ENCODE measurements around the gene CZIB. TPM values are rescaled to one million over a fixed set of nuclear protein-coding genes. Genes with fewer than 3 reads are reported as not detected.
A peak's percentile ranks its signal among the peaks of the same experiment; 100 is the strongest.

The CZIB gene
- total and polyA plus RNA-seq, 2 of the 13 experiments (the other 11 are each of a cell fraction or from before 2014, with no cell fraction given): 49.2 to 67.0 TPM

GRCh38 chr1:53183095-53183990 lies 37.1 kb downstream of the CZIB start (continued):
- 0 out of 2 replicates have a peak, but pooled peaks have one; percentile 11 for TF ChIP-seq DPF2 (CRISPR knock-in tag; IDR thresholded peaks at IDR 0.05; ENCODE audit: borderline replicate concordance, low read depth)
- no peak for TF ChIP-seq ZNF44 (CRISPR knock-in tag; IDR thresholded peaks at IDR 0.05)
- 0 out of 2 replicates have a peak, but pooled peaks have one; percentile 60 for TF ChIP-seq KLF6 (CRISPR knock-in tag; IDR thresholded peaks at IDR 0.05)
- no peak for TF ChIP-seq ZSCAN12 (CRISPR knock-in tag; IDR thresholded peaks at IDR 0.05)
- TF ChIP-seq ZSCAN9 (CRISPR knock-in tag; IDR thresholded peaks at IDR 0.05; ENCODE audit: borderline replicate concordance): peak; percentile 78
- no peak for TF ChIP-seq CHCHD3 (CRISPR knock-in tag; IDR thresholded peaks at IDR 0.05)
- no peak; the same call in 1 of the 2 replicates for TF ChIP-seq KLF9 (CRISPR knock-in tag; IDR thresholded peaks at IDR 0.05; ENCODE audit: low read depth)
- TF ChIP-seq THRA (CRISPR knock-in tag; IDR thresholded peaks at IDR 0.05; ENCODE audit: borderline replicate concordance): peak; percentile 75
- no peak for TF ChIP-seq PRMT3 (CRISPR knock-in tag; IDR thresholded peaks at IDR 0.05; ENCODE audit: borderline replicate concordance, low read depth)
- 0 out of 2 replicates have a peak, but pooled peaks have one; percentile 71 for TF ChIP-seq ZBTB7A (CRISPR knock-in tag; IDR thresholded peaks at IDR 0.05)
- TF ChIP-seq TFDP1 (CRISPR knock-in tag; IDR thresholded peaks at IDR 0.05; ENCODE audit: borderline replicate concordance): no peak
- TF ChIP-seq MAFK (conservative IDR thresholded peaks at IDR 0.05 in 1 of 2, IDR thresholded peaks at IDR 0.05 in 1 of 2; ENCODE audit: low read length in 2 of 2): no peak; a peak in 1 of 4 replicates
- no peak for TF ChIP-seq SRSF4 (IDR thresholded peaks at IDR 0.05; ENCODE audit: low read depth, low read length, poor library complexity, severe bottlenecking)
- peak; percentile 73; the same call in 1 of the 2 replicates for TF ChIP-seq RAD51 (IDR thresholded peaks at IDR 0.05; ENCODE audit: borderline replicate concordance)
- TF ChIP-seq ZNF598 (CRISPR knock-in tag; IDR thresholded peaks at IDR 0.05; ENCODE audit: borderline replicate concordance): no peak
- TF ChIP-seq STAG1 (CRISPR knock-in tag; IDR thresholded peaks at IDR 0.05): no peak; the same call in none of the 2 replicates
- no peak for TF ChIP-seq RBM22 (optimal IDR thresholded peaks at IDR 0.05; ENCODE audit: low read length)
- no peak for TF ChIP-seq ZNF10 (CRISPR knock-in tag; IDR thresholded peaks at IDR 0.05; ENCODE audit: borderline replicate concordance, low read depth)
- TF ChIP-seq WIZ (CRISPR knock-in tag; IDR thresholded peaks at IDR 0.05): no peak
- TF ChIP-seq ZMYM3 (CRISPR knock-in tag; IDR thresholded peaks at IDR 0.05): peak; percentile 70
- peak; percentile 77 for TF ChIP-seq IRF2 (CRISPR knock-in tag; IDR thresholded peaks at IDR 0.05)
- no peak for TF ChIP-seq HNRNPUL1 (IDR thresholded peaks at IDR 0.05; ENCODE audit: low read depth, low read length)
- peak; percentile 59; the same call in 1 of the 2 replicates for TF ChIP-seq ZNF746 (CRISPR knock-in tag; IDR thresholded peaks at IDR 0.05)
- TF ChIP-seq NONO (IDR thresholded peaks at IDR 0.05): no peak
- peak; percentile 79 for TF ChIP-seq NONO (CRISPR knock-in tag; conservative IDR thresholded peaks at IDR 0.05)
- TF ChIP-seq TRIM24 (CRISPR knock-in tag; IDR thresholded peaks at IDR 0.05): no peak
- TF ChIP-seq ETV5 (CRISPR knock-in tag; IDR thresholded peaks at IDR 0.05; ENCODE audit: borderline replicate concordance): peak; percentile 68; the same call in 1 of the 2 replicates
- peak; percentile 98 for TF ChIP-seq HNF4A (CRISPR knock-in tag; IDR thresholded peaks at IDR 0.05)
- no peak for TF ChIP-seq ZNF253 (CRISPR knock-in tag; IDR thresholded peaks at IDR 0.05; ENCODE audit: borderline replicate concordance)
- TF ChIP-seq PAX8 (CRISPR knock-in tag; IDR thresholded peaks at IDR 0.05; ENCODE audit: borderline replicate concordance): no peak

Data from HepG2 (cell line).